Lower lobe of right lung (tissue), 2 donors: Measurements from ENCODE around the gene INHBE. TPM values are rescaled to one million over a fixed set of nuclear protein-coding genes. Genes with fewer than 3 reads are reported as not detected.

Experiments used
- ATAC-seq, 2 donors: fragments of 200-7000 bp; cut with Tn5 transposase; one replicate each; pipeline ENCODE4 v1.9.1; 2020 to 2022; ENCODE audit warnings: mild to moderate bottlenecking in 2 of 2, moderate library complexity in 2 of 2
- DNase-seq: peaks from one replicate; pipeline ENCODE4 v3.0.0-alpha.2; 2020
- H3K27ac ChIP-seq: fragments of 200-600 bp; one replicate; pipeline ENCODE4 v1.8.0; 2022
- H3K27me3 ChIP-seq: fragments of 200-600 bp; one replicate; pipeline ENCODE4 v1.8.0; 2022; ENCODE audit warnings: low read depth
- H3K36me3 ChIP-seq: fragments of 200-600 bp; one replicate; pipeline ENCODE4 v1.8.0; 2022; ENCODE audit warnings: mild to moderate bottlenecking
- H3K4me1 ChIP-seq: fragments of 200-600 bp; one replicate; pipeline ENCODE4 v1.8.0; 2022
- H3K4me3 ChIP-seq: fragments of 200-600 bp; one replicate; pipeline ENCODE4 v1.8.0; 2022; ENCODE audit warnings: mild to moderate bottlenecking
- H3K9me3 ChIP-seq: fragments of 200-600 bp; one replicate; pipeline ENCODE4 v1.8.0; 2022
- CTCF ChIP-seq: fragments of 200-600 bp; IDR thresholded peaks from one replicate; pipeline ENCODE4 v1.8.0; 2022; ENCODE audit warnings: antibody characterized with exemption, mild to moderate bottlenecking
- intact Hi-C: fragments of 100-400 bp; cut with DNase I; formaldehyde crosslinking; loops from one replicate; pipeline ENCODE4 v1.11.0; 2022
- total RNA-seq: library from RNA; stranded (reverse); fragmentation: NEBNext Ultra II Directional; extraction: Animal tissue kit (Norgen Biotek cat#: 25700); gene quantifications from one replicate; pipeline ENCODE4 v1.2.1, GENCODE V29; 2021
- donor health status: DM: no; HTN: yes; CAD: no; lungs with severe emphysema.

INHBE gene
- total RNA-seq, 1 donor from 2014 or later, result not detected

GRCh38 chr12:57472391-57472790, 17.3 kb downstream of the INHBE start:
- H3K4me1 ChIP-seq, result peaks cover 19% of the 10 kb centered on the region
- peaks cover 39% of the 10 kb centered on the region for H3K27me3 ChIP-seq
- no peak for ATAC-seq
- no peak overlapping the region for H3K27ac ChIP-seq
- TF ChIP-seq CTCF, result no peak
- intact Hi-C loops, result no loop called here
- H3K9me3 ChIP-seq, result no peaks in the 10 kb centered on the region
- H3K36me3 ChIP-seq, result peaks cover 3% of the 10 kb centered on the region
- no peak for DNase-seq
- no peak overlapping the region for H3K4me3 ChIP-seq

- no peak for ATAC-seq
- no peak for TF ChIP-seq CTCF
- no peak overlapping the region for H3K4me3 ChIP-seq
These were observed 18.3 kb downstream of the INHBE start for GRCh38 chr12:57473392-57473791.

GRCh38 chr12:57473886-57474285, 18.8 kb downstream of the INHBE start:
- Histone ChIP-seq H3K27ac (no peak overlapping the region), H3K36me3 (peaks cover 3% of the 10 kb centered on the region), H3K27me3 (peaks cover 36% of the 10 kb centered on the region), H3K4me1 (peaks cover 26% of the 10 kb centered on the region), H3K4me3 (no peak overlapping the region), H3K9me3 (no peaks in the 10 kb centered on the region)
- DNase-seq (no peak), ATAC-seq (no peak)
- intact Hi-C loops, result no loop called here
- no peak for TF ChIP-seq CTCF

More at GRCh38 chr12:57473392-57473791, 18.3 kb downstream of the INHBE start:
- no peak for DNase-seq
- peaks cover 3% of the 10 kb centered on the region for H3K36me3 ChIP-seq
- H3K27me3 ChIP-seq, result peaks cover 36% of the 10 kb centered on the region
- intact Hi-C loops, result no loop called here
- no peaks in the 10 kb centered on the region for H3K9me3 ChIP-seq
- no peak overlapping the region for H3K27ac ChIP-seq
- peaks cover 21% of the 10 kb centered on the region for H3K4me1 ChIP-seq

- no peak for TF ChIP-seq CTCF
- peaks cover 3% of the 10 kb centered on the region for H3K36me3 ChIP-seq
- no peak overlapping the region for H3K4me3 ChIP-seq
- intact Hi-C loops, result no loop called here
- ATAC-seq, result no peak
- H3K27ac ChIP-seq, result no peak overlapping the region
- no peak for DNase-seq
- peaks cover 31% of the 10 kb centered on the region for H3K4me1 ChIP-seq
- peaks cover 36% of the 10 kb centered on the region for H3K27me3 ChIP-seq
- H3K9me3 ChIP-seq, result no peaks in the 10 kb centered on the region
These were observed 19.3 kb downstream of the INHBE start for GRCh38 chr12:57474430-57474829.

GRCh38 chr12:57474862-57475261, 19.8 kb downstream of the INHBE start:
- peaks cover 31% of the 10 kb centered on the region for H3K4me1 ChIP-seq
- peaks cover 3% of the 10 kb centered on the region for H3K36me3 ChIP-seq

More at GRCh38 chr12:57474862-57475261, 19.8 kb downstream of the INHBE start:
- peak overlapping the region; percentile 57 for H3K4me3 ChIP-seq
- peaks cover 36% of the 10 kb centered on the region for H3K27me3 ChIP-seq
- intact Hi-C loops, result no loop called here
- H3K27ac ChIP-seq, result no peak overlapping the region
- TF ChIP-seq CTCF, result no peak
- DNase-seq (no peak), ATAC-seq (no peak)
- no peaks in the 10 kb centered on the region for H3K9me3 ChIP-seq
